PFSK-1 (cell line): ENCODE measurements around the gene SLC4A3.

Experiments
- FOXP2 ChIP-seq: optimal IDR thresholded peaks from 2 replicates; pipeline ENCODE3; 2011; ENCODE audit warnings: borderline replicate concordance, control low read depth, inconsistent platforms; ENCODE audit not compliant: insufficient read depth; ENCODE audit errors: extremely low read length, extremely low read depth
- POLR2AphosphoS5 ChIP-seq: IDR thresholded peaks from 2 replicates; pipeline ENCODE4 v1.6.1; 2012; ENCODE audit warnings: low read depth, mild to moderate bottlenecking, control low read depth, low read length, moderate library complexity
- REST ChIP-seq, 2 experiments: IDR thresholded peaks; 2 replicates each; pipeline versions ENCODE4 v1.6.1 to v1.8.0; 2011 to 2012; ENCODE audit warnings: low read depth in 2 of 2, low read length in 2 of 2, control low read depth in 1 of 2, inconsistent platforms in 1 of 2, mild to moderate bottlenecking in 1 of 2, moderate library complexity in 1 of 2; ENCODE audit not compliant: insufficient read depth in 1 of 2
- SIN3A ChIP-seq: IDR thresholded peaks from 2 replicates; pipeline ENCODE4 v1.6.1; 2012; ENCODE audit warnings: mild to moderate bottlenecking, low read length, moderate library complexity, borderline replicate concordance; ENCODE audit not compliant: insufficient read depth
- TAF1 ChIP-seq: IDR thresholded peaks from 2 replicates; pipeline ENCODE4 v1.6.1; 2012; ENCODE audit warnings: low read length, control low read depth, borderline replicate concordance; ENCODE audit not compliant: insufficient read depth

The SLC4A3 gene

GRCh38 chr2:219644801-219645480 lies 17.5 kb downstream of the SLC4A3 start:
- TF ChIP-seq FOXP2 = no peak
- no peak for TF ChIP-seq SIN3A
- no peak for TF ChIP-seq TAF1
- no peak for TF ChIP-seq REST (IDR thresholded peaks at IDR 0.05; ENCODE audit: insufficient read depth in 1 of 2, low read depth in 2 of 2, low read length in 2 of 2)
- TF ChIP-seq POLR2AphosphoS5 = no peak

GRCh38 chr2:219645631-219646527 lies 18.4 kb downstream of the SLC4A3 start:
- TF ChIP-seq POLR2AphosphoS5 (no peak), REST (IDR thresholded peaks at IDR 0.05; ENCODE audit: insufficient read depth in 1 of 2, low read depth in 2 of 2, low read length in 2 of 2) (no peak), SIN3A (no peak), TAF1 (no peak), FOXP2 (no peak)

- TF ChIP-seq SIN3A = no peak
- no peak for TF ChIP-seq FOXP2
- TF ChIP-seq REST (IDR thresholded peaks at IDR 0.05; ENCODE audit: insufficient read depth in 1 of 2, low read depth in 2 of 2, low read length in 2 of 2) = no peak
- no peak for TF ChIP-seq TAF1
- TF ChIP-seq POLR2AphosphoS5 = no peak
These were observed 20.7 kb downstream of the SLC4A3 start for GRCh38 chr2:219648176-219648575.

- no peak for TF ChIP-seq TAF1
These were observed 21.5 kb downstream of the SLC4A3 start for GRCh38 chr2:219648963-219649362.

- TF ChIP-seq SIN3A = no peak
- no peak for TF ChIP-seq TAF1
- TF ChIP-seq REST (IDR thresholded peaks at IDR 0.05; ENCODE audit: insufficient read depth in 1 of 2, low read depth in 2 of 2, low read length in 2 of 2) = no peak
- no peak for TF ChIP-seq POLR2AphosphoS5
- no peak for TF ChIP-seq FOXP2
These were observed 23.2 kb downstream of the SLC4A3 start for GRCh38 chr2:219650426-219651248.
